ENCODE data around the gene AATF. TPM values are rescaled to one million over a fixed set of nuclear protein-coding genes. Genes with fewer than 3 reads are reported as not detected.

The AATF gene
- total RNA-seq, 4 donors from 2014 or later: 26.5 to 36.2 (median 30.1) TPM

- TF ChIP-seq CTCF (IDR thresholded peaks at IDR 0.05): no peak
- TF ChIP-seq EP300 (IDR thresholded peaks at IDR 0.05): no peak
- TF ChIP-seq POLR2A (IDR thresholded peaks at IDR 0.05): no peak
- DNase-seq (ENCODE audit: low spot score in 2 of 2): no peak
- Histone ChIP-seq H3K27ac (no peak overlapping the region), H3K36me3 (no peaks in the 10 kb centered on the region), H3K27me3 (peaks cover 0 to 93% of the 10 kb centered on the region in 2 donors), H3K4me3 (no peak overlapping the region), H3K9me3 (no peaks in the 10 kb centered on the region), H3K4me1 (no peaks in the 10 kb centered on the region)
- 58 to 82% methylated on average over 5 of the region's 5 CpGs for WGBS, 2 donors
Observed at GRCh38 chr17:36923814-36924221, 24.9 kb upstream of the AATF start.

GRCh38 chr17:36926226-36926625 lies 22.5 kb upstream of the AATF start:
- WGBS, 2 donors: 85 to 86% methylated on average over 3 of the region's 3 CpGs
- H3K4me1 ChIP-seq: no peaks in the 10 kb centered on the region
- peaks cover 5 to 95% of the 10 kb centered on the region in 2 donors for H3K27me3 ChIP-seq
- no peak overlapping the region for H3K27ac ChIP-seq
- DNase-seq (ENCODE audit: low spot score in 2 of 2): no peak
- H3K4me3 ChIP-seq: no peak overlapping the region
- no peaks in the 10 kb centered on the region for H3K36me3 ChIP-seq
- no peaks in the 10 kb centered on the region for H3K9me3 ChIP-seq
- TF ChIP-seq POLR2A (IDR thresholded peaks at IDR 0.05): no peak
- TF ChIP-seq CTCF (IDR thresholded peaks at IDR 0.05): no peak
- no peak for TF ChIP-seq EP300 (IDR thresholded peaks at IDR 0.05)

- Histone ChIP-seq H3K9me3 (no peaks in the 10 kb centered on the region), H3K4me1 (peaks cover 0 to 5% (median under 1%) of the 10 kb centered on the region in 4 donors), H3K36me3 (no peaks in the 10 kb centered on the region), H3K27me3 (peaks cover 5 to 95% of the 10 kb centered on the region in 2 donors), H3K4me3 (no peak overlapping the region), H3K27ac (no peak overlapping the region)
- 75 to 84% methylated on average over 2 of the region's 2 CpGs for WGBS, 2 donors
- no peak for DNase-seq (ENCODE audit: low spot score in 2 of 2)
- TF ChIP-seq CTCF (IDR thresholded peaks at IDR 0.05) (no peak), POLR2A (IDR thresholded peaks at IDR 0.05) (no peak), EP300 (IDR thresholded peaks at IDR 0.05) (no peak)
Observed at GRCh38 chr17:36926701-36927100, 22.1 kb upstream of the AATF start.

- DNase-seq (ENCODE audit: low spot score in 2 of 2): no peak
- WGBS, 2 donors: 29 to 51% methylated on average over 13 of the region's 13 CpGs
- no peak for TF ChIP-seq POLR2A (IDR thresholded peaks at IDR 0.05)
- Histone ChIP-seq H3K4me1 (peaks cover 0 to 25% (median 16%) of the 10 kb centered on the region in 4 donors), H3K27ac (no peak overlapping the region), H3K4me3 (no peak overlapping the region), H3K36me3 (no peaks in the 10 kb centered on the region), H3K27me3 (peaks cover 5 to 96% of the 10 kb centered on the region in 2 donors), H3K9me3 (no peaks in the 10 kb centered on the region)
Observed at GRCh38 chr17:36928471-36929345, 20.0 kb upstream of the AATF start.

GRCh38 chr17:36929851-36930582 lies 18.7 kb upstream of the AATF start:
- TF ChIP-seq POLR2A (IDR thresholded peaks at IDR 0.05) (no peak), CTCF (IDR thresholded peaks at IDR 0.05) (no peak), EP300 (IDR thresholded peaks at IDR 0.05) (no peak)
- no peak for DNase-seq (ENCODE audit: low spot score in 2 of 2)
- Histone ChIP-seq H3K27ac (no peak overlapping the region), H3K27me3 (peaks cover 5 to 97% of the 10 kb centered on the region in 2 donors), H3K4me1 (peaks cover 0 to 38% (median 26%) of the 10 kb centered on the region in 4 donors), H3K4me3 (no peak overlapping the region), H3K9me3 (no peaks in the 10 kb centered on the region), H3K36me3 (no peaks in the 10 kb centered on the region)
- 15 to 32% methylated on average over 16 of the region's 16 CpGs for WGBS, 2 donors

All from tibial nerve (tissue), 4 donors.